PC-9 (cell line): ENCODE measurements around the gene GATAD1.

ENCODE experiments used
- EZH2 ChIP-seq: fragments of 200-600 bp; sonication (generic); IDR thresholded peaks from 2 replicates; pipeline ENCODE4 v1.8.0; 2017; ENCODE audit warnings: antibody characterized with exemption, low read depth
- TF ChIP-seq, protein P1 (sequence below): fragments of 200-600 bp; sonication (generic); conservative IDR thresholded peaks from 2 replicates; pipeline ENCODE4 v1.6.1; 2017; ENCODE audit warnings: mixed run types, antibody characterized with exemption, mild to moderate bottlenecking, moderate library complexity

- TF ChIP-seq, protein P1, sequence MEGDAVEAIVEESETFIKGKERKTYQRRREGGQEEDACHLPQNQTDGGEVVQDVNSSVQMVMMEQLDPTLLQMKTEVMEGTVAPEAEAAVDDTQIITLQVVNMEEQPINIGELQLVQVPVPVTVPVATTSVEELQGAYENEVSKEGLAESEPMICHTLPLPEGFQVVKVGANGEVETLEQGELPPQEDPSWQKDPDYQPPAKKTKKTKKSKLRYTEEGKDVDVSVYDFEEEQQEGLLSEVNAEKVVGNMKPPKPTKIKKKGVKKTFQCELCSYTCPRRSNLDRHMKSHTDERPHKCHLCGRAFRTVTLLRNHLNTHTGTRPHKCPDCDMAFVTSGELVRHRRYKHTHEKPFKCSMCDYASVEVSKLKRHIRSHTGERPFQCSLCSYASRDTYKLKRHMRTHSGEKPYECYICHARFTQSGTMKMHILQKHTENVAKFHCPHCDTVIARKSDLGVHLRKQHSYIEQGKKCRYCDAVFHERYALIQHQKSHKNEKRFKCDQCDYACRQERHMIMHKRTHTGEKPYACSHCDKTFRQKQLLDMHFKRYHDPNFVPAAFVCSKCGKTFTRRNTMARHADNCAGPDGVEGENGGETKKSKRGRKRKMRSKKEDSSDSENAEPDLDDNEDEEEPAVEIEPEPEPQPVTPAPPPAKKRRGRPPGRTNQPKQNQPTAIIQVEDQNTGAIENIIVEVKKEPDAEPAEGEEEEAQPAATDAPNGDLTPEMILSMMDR = no peak
- no peak for TF ChIP-seq EZH2
Observed at GRCh38 chr7:92435542-92435941, 11.7 kb upstream of the GATAD1 start.
